SH-SY5Y (cell line): ENCODE data around the gene GRPEL2.

Source experiments
- GATA2 ChIP-seq: IDR thresholded peaks from 2 replicates; pipeline ENCODE4 v1.6.1; 2011; ENCODE audit warnings: mild to moderate bottlenecking, low read depth, low read length
- GATA3 ChIP-seq: IDR thresholded peaks from 2 replicates; pipeline ENCODE4 v1.6.1; 2011; ENCODE audit warnings: low read depth, mild to moderate bottlenecking, low read length, moderate library complexity

GRCh38 chr5:149402291-149402690, 57.0 kb downstream of the GRPEL2 start:
- TF ChIP-seq GATA2 (no peak), GATA3 (no peak)
